Left lung (tissue), 10 donors: ENCODE results near the gene TC2N. TPM values are rescaled to one million over a fixed set of nuclear protein-coding genes. Genes with fewer than 3 reads are reported as not detected.
"Not testable (repeated sequence)": the region's sequence is repeated elsewhere in the genome, so short reads cannot be mapped to it uniquely, and the experiment has no call there.

Experiments used
- ATAC-seq: fragments of 200-7000 bp; cut with Tn5 transposase; one replicate; pipeline ENCODE4 v1.9.1; 2020; ENCODE audit warnings: moderate library complexity
- DNase-seq, 4 donors: peaks; one replicate each; pipeline ENCODE4 v3.0.0-alpha.2; 2013 to 2020
- H3K27ac ChIP-seq, 2 donors: fragments of 200-600 bp; sonication (generic) in 1 of 2; one replicate each; pipeline versions ENCODE4 v1.5.0 to v1.8.0; 2020 to 2021
- H3K27me3 ChIP-seq, 2 donors: fragments of 200-600 bp; sonication (generic) in 1 of 2; one replicate each; pipeline versions ENCODE4 v1.5.0 to v1.8.0; 2020 to 2021
- H3K36me3 ChIP-seq, 2 donors: fragments of 200-600 bp; sonication (generic) in 1 of 2; one replicate each; pipeline versions ENCODE4 v1.5.0 to v1.8.0; 2020 to 2021
- H3K4me1 ChIP-seq, 2 donors: fragments of 200-600 bp; one replicate each; pipeline ENCODE4 v1.8.0; 2021
- H3K4me3 ChIP-seq, 2 donors: fragments of 200-600 bp; sonication (generic) in 1 of 2; one replicate each; pipeline versions ENCODE4 v1.5.0 to v1.8.0; 2020 to 2021; ENCODE audit warnings: mild to moderate bottlenecking in 1 of 2
- H3K9me3 ChIP-seq, 2 donors: fragments of 200-600 bp; sonication (generic) in 1 of 2; one replicate each; pipeline versions ENCODE4 v1.5.0 to v1.8.0; 2020 to 2021
- intact Hi-C, 2 donors: fragments of 100-400 bp; cut with DNase I; formaldehyde crosslinking; loops; one replicate each; pipeline versions ENCODE4 v1.11.2 to v1.14.2; 2022
- polyA plus RNA-seq, 6 donors: library from polyadenylated mRNA; unstranded; fragments of 120-200 nt; gene quantifications; one replicate each; pipeline ENCODE4 v1.2.1, GENCODE V29; 2013; ENCODE audit not compliant: insufficient read length in 6 of 6
- total RNA-seq, 2 donors: library from RNA; stranded (reverse); fragmentation: NEBNext Ultra II Directional; extraction: Animal tissue kit (Norgen Biotek cat#: 25700); gene quantifications; one replicate each; pipeline ENCODE4 v1.2.1, GENCODE V29; 2021
- TF ChIP-seq, protein P1 (sequence below), 2 donors: fragments of 200-600 bp; sonication (generic) in 1 of 2; IDR thresholded peaks; one replicate each; pipeline versions ENCODE4 v1.5.0 to v1.8.0; 2021; ENCODE audit warnings: antibody characterized with exemption in 2 of 2
- donor health status: DM: no; HTN: yes; CAD: no.
- donor health status: DM: no; HTN: no; CAD: no.

TC2N gene
- total and polyA plus RNA-seq, 8 donors = 20.3 to 58.1 (median 29.7) TPM

DNA sequence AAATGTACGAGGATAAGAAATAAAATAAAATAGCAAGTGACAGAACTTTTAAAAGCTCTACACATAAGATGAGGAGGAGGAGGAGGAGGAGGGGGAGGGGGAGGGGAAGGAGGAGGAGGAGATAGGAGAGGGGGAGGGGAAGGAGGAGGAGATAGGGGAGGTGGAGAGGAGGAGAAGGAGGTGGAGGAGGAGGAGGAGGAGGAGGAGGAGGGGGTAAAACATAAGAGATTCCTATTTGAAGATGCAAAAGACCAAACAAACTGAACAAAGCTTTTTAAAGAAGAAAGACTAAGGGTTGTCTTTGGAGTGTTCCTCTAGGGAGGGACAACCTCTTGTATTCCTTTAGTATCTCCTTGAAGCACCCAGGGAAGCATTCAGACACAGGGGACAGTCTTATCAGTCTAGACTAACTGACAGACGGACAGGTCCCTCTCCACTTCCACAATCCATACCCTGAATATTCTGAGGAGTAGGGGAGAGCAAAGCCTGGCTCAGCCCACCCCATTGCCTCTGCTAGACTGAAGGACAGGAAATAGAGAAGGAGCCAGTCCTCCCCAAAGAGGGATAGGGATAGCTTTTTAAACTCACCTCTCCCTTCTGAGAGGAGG, 12.9 kb downstream of the TC2N start:
- Histone ChIP-seq H3K27me3 (no peaks in the 10 kb centered on the region), H3K36me3 (no peaks in the 10 kb centered on the region), H3K9me3 (no peaks in the 10 kb centered on the region), H3K4me3 (no peak overlapping the region), H3K4me1 (peaks cover 0 to 12% of the 10 kb centered on the region in 2 donors), H3K27ac (no peak overlapping the region)
- DNase-seq (no peak), ATAC-seq (no peak)
- TF ChIP-seq, protein P1, sequence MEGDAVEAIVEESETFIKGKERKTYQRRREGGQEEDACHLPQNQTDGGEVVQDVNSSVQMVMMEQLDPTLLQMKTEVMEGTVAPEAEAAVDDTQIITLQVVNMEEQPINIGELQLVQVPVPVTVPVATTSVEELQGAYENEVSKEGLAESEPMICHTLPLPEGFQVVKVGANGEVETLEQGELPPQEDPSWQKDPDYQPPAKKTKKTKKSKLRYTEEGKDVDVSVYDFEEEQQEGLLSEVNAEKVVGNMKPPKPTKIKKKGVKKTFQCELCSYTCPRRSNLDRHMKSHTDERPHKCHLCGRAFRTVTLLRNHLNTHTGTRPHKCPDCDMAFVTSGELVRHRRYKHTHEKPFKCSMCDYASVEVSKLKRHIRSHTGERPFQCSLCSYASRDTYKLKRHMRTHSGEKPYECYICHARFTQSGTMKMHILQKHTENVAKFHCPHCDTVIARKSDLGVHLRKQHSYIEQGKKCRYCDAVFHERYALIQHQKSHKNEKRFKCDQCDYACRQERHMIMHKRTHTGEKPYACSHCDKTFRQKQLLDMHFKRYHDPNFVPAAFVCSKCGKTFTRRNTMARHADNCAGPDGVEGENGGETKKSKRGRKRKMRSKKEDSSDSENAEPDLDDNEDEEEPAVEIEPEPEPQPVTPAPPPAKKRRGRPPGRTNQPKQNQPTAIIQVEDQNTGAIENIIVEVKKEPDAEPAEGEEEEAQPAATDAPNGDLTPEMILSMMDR (IDR thresholded peaks at IDR 0.05) = no peak
- intact Hi-C loops = no loop called here

DNA sequence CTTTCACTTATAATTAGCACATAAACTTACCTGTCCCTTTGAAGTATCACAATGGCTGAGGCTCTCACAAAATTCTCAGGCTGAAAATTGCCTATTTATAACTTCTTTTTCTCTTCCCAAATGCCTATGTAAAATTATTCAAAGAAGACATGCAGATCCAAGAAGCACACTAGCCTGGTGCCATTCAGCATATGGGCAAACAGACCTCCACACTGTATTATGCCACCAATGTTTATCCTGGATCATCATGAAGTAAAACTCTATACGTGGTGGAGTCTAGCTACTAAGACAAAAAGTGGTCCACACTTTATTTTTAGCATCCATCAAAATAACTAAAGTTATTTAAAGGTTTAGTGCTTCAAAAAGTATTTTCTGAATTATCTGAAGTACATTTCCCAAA, 15.8 kb downstream of the TC2N start:
- no peaks in the 10 kb centered on the region for H3K36me3 ChIP-seq
- H3K9me3 ChIP-seq = no peaks in the 10 kb centered on the region
- no peak for ATAC-seq
- no peaks in the 10 kb centered on the region for H3K4me1 ChIP-seq
- H3K27ac ChIP-seq = no peak overlapping the region
- H3K4me3 ChIP-seq = no peak overlapping the region
- DNase-seq = no peak
- no peaks in the 10 kb centered on the region for H3K27me3 ChIP-seq
- intact Hi-C loops = no loop called here
- TF ChIP-seq, protein P1 (IDR thresholded peaks at IDR 0.05) = no peak

DNA sequence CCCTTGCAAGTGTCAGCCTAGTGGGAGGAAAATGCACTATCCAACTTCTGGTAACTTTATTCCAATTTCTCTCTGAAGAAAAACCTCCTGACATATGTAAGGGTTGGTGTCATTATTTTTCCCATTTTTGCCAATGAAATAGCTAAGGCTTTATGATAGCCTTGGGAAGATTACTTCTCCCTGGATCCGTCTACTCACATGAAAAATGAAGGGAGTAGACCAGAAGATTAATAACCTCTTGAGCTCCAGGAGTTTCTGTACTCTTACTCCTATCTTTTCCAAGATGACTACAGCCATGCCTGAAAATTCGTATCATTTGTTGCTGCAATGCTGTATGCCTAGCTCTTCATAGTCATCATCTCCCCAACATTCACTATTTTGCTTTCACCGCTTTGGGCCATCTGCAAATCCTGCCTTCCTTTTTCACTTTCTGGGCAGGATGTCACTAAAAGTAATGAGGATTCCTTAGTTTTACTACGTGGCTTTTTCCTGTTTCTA, 18.8 kb downstream of the TC2N start:
- H3K27ac ChIP-seq = no peak overlapping the region

DNA sequence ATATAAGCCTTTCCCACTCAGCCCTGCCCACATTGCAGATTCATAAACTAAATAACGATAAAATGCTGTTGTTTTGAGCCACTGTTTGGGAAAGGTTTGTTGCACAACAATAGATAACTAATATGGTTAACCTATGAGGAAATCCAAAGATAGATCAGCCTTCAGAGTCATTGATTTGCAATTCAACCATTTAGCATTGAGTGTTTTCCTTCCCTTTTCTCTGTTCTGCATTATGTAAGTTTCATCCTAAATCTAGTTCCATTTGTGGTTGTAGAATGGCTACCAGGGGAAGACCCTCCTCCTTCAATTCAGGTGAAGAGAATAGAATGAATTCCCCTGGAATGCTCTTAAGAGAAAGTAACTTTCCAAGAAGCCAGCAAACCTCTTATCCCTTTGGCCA, 19.6 kb downstream of the TC2N start:
- DNase-seq (no peak), ATAC-seq (no peak)
- no peaks in the 10 kb centered on the region for H3K9me3 ChIP-seq
- no peaks in the 10 kb centered on the region for H3K27me3 ChIP-seq
- H3K4me3 ChIP-seq = no peak overlapping the region
- H3K27ac ChIP-seq = no peak overlapping the region
- H3K4me1 ChIP-seq = no peaks in the 10 kb centered on the region
- intact Hi-C loops = no loop called here
- TF ChIP-seq, protein P1 (IDR thresholded peaks at IDR 0.05) = no peak
- H3K36me3 ChIP-seq = no peaks in the 10 kb centered on the region

More for the DNA sequence above, 18.8 kb downstream of the TC2N start:
- Histone ChIP-seq H3K9me3 (no peaks in the 10 kb centered on the region), H3K36me3 (no peaks in the 10 kb centered on the region), H3K27me3 (no peaks in the 10 kb centered on the region), H3K4me1 (no peaks in the 10 kb centered on the region), H3K4me3 (no peak overlapping the region)
- DNase-seq (no peak), ATAC-seq (no peak)
- intact Hi-C loops = no loop called here
- TF ChIP-seq, protein P1 (IDR thresholded peaks at IDR 0.05) = no peak

DNA sequence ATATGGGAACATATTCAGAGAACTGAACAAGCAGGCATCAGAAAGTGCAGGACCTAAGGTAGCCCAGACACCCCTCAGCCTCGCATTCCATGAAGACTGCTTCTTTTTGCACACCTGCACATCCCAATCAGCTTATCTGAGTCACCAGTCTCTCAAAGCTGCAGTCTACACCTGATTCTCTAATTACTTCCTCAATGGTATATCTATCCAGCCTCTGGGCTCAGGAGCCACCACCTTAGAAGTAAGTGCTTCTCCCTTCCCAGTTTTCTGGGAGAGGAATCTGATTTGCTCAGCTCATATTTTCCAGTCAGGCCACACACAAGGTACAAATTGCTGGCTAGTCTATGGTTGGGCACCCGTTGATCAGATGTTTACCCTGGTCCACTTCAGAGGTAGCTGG, 21.7 kb downstream of the TC2N start:
- intact Hi-C loops = no loop called here
- Histone ChIP-seq H3K9me3 (no peaks in the 10 kb centered on the region), H3K27me3 (no peaks in the 10 kb centered on the region), H3K4me1 (no peaks in the 10 kb centered on the region), H3K4me3 (no peak overlapping the region), H3K36me3 (no peaks in the 10 kb centered on the region), H3K27ac (no peak overlapping the region)
- no peak for DNase-seq
- TF ChIP-seq, protein P1 (IDR thresholded peaks at IDR 0.05) = no peak
- ATAC-seq = no peak

DNA sequence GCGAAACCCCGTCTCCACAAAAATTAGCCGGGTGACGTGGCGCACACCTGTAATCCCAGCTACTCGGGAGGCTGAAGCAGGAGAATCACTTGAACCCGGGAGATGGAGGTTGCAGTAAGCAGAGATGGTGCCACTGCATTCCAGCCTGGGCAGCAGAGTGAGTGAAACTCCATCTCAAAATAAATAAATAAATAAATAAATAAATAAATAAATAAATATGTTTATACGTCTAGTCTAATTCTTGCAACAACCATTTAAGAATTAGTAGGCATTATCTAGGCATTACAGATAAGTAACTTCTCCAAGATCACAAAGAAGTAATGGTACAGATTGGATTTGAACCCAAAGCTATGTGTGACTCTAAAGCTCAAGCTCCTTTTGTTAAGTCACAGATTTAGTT, 22.3 kb downstream of the TC2N start:
- DNase-seq, H3K36me3 ChIP-seq, intact Hi-C loops, H3K27me3 ChIP-seq, H3K4me1 ChIP-seq, H3K27ac ChIP-seq, H3K4me3 ChIP-seq, ATAC-seq, H3K9me3 ChIP-seq: not testable (repeated sequence)
